Measurements from ENCODE around the gene CABP1. TPM values are rescaled to one million over a fixed set of nuclear protein-coding genes. Genes with fewer than 3 reads are reported as not detected.

Gene CABP1
- total and polyA plus RNA-seq, 2 of the 13 experiments (the other 11 are each of a cell fraction or from before 2014, with no cell fraction given), result not detected

GRCh38 chr12:120710031-120710804 is 69.8 kb downstream of the CABP1 start, which contains the start of gene UNC119B (continued):
- TF ChIP-seq ZNF10 (CRISPR knock-in tag; IDR thresholded peaks at IDR 0.05; ENCODE audit: borderline replicate concordance, low read depth), result no peak
- no peak for TF ChIP-seq ZBTB20 (CRISPR knock-in tag; IDR thresholded peaks at IDR 0.05; ENCODE audit: borderline replicate concordance, low read depth)
- no peak for TF ChIP-seq ZNF816 (CRISPR knock-in tag; IDR thresholded peaks at IDR 0.05; ENCODE audit: borderline replicate concordance)
- TF ChIP-seq ZFP36L1 (CRISPR knock-in tag; IDR thresholded peaks at IDR 0.05), result 0 out of 2 replicates have a peak, but pooled peaks have one; percentile 25
- peak; percentile 45; the same call in 1 of the 2 replicates for TF ChIP-seq UBTF (CRISPR knock-in tag; IDR thresholded peaks at IDR 0.05)
- TF ChIP-seq ZZZ3 (CRISPR knock-in tag; IDR thresholded peaks at IDR 0.05; ENCODE audit: borderline replicate concordance), result no peak; the same call in 1 of the 2 replicates
- TF ChIP-seq SP4 (CRISPR knock-in tag; IDR thresholded peaks at IDR 0.05), result peak; percentile 80
- TF ChIP-seq ZNF121 (CRISPR knock-in tag; IDR thresholded peaks at IDR 0.05), result no peak
- no peak for TF ChIP-seq ZBTB44 (CRISPR knock-in tag; IDR thresholded peaks at IDR 0.05)
- TF ChIP-seq ATF7-NPFF (CRISPR knock-in tag; IDR thresholded peaks at IDR 0.05; ENCODE audit: low read depth), result 0 out of 2 replicates have a peak, but pooled peaks have one; percentile 53
- no peak for TF ChIP-seq ZNF12 (CRISPR knock-in tag; IDR thresholded peaks at IDR 0.05)
- TF ChIP-seq TFAP4 (IDR thresholded peaks at IDR 0.05; ENCODE audit: borderline replicate concordance, low read depth), result no peak
- TF ChIP-seq SALL1 (CRISPR knock-in tag; IDR thresholded peaks at IDR 0.05), result peak; percentile 48; the same call in 1 of the 2 replicates
- no peak for TF ChIP-seq TOE1 (CRISPR knock-in tag; IDR thresholded peaks at IDR 0.05)
- TF ChIP-seq EEA1 (CRISPR knock-in tag; IDR thresholded peaks at IDR 0.05; ENCODE audit: borderline replicate concordance), result no peak; the same call in 1 of the 2 replicates
- no peak for TF ChIP-seq SMAD1 (CRISPR knock-in tag; IDR thresholded peaks at IDR 0.05; ENCODE audit: borderline replicate concordance, low read depth)
- no peak for TF ChIP-seq ZNF567 (CRISPR knock-in tag; IDR thresholded peaks at IDR 0.05; ENCODE audit: borderline replicate concordance)
- no peak for TF ChIP-seq ZNF317 (CRISPR knock-in tag; IDR thresholded peaks at IDR 0.05)
- TF ChIP-seq ZBTB43 (CRISPR knock-in tag; conservative IDR thresholded peaks at IDR 0.05), result no peak
- peak; percentile 82 for TF ChIP-seq RBFOX2 (IDR thresholded peaks at IDR 0.05; ENCODE audit: low read depth, low read length)
- no peak for TF ChIP-seq ZFP62 (CRISPR knock-in tag; IDR thresholded peaks at IDR 0.05)
- peak; percentile 63; the same call in 1 of the 2 replicates for TF ChIP-seq KDM2A (CRISPR knock-in tag; IDR thresholded peaks at IDR 0.05; ENCODE audit: borderline replicate concordance, low read depth)
- TF ChIP-seq ZNF20 (CRISPR knock-in tag; IDR thresholded peaks at IDR 0.05), result no peak
